ENCODE results near the gene PSMB3. TPM values are rescaled to one million over a fixed set of nuclear protein-coding genes. Genes with fewer than 3 reads are reported as not detected.

The PSMB3 gene
- total RNA-seq, 3 donors from 2014 or later (not counting 1 experiment from before 2014, with no cell fraction given), result 102 to 129 (median 118) TPM

GRCh38 chr17:38739305-38739704 lies 13.2 kb upstream of the PSMB3 start:
- peaks cover 12 to 15% of the 10 kb centered on the region in 2 donors for H3K4me1 Mint-ChIP-seq
- H3K9me3 ChIP-seq (ENCODE audit: control insufficient read depth, insufficient read depth, low read length), result no peaks in the 10 kb centered on the region
- intact Hi-C loops (cut with micrococcal nuclease), result no loop called here
- H3K27me3 ChIP-seq (ENCODE audit: control insufficient read depth, insufficient read depth, low read length), result peaks cover 4% of the 10 kb centered on the region
- H3K36me3 ChIP-seq (ENCODE audit: control insufficient read depth, insufficient read depth, low read length), result no peaks in the 10 kb centered on the region
- H3K4me3 Mint-ChIP-seq, result no peak overlapping the region
- H3K4me1 ChIP-seq (ENCODE audit: control insufficient read depth, insufficient read depth, low read length), result peaks cover 12% of the 10 kb centered on the region
- no peak for TF ChIP-seq CTCF (IDR thresholded peaks at IDR 0.05)
- H3K27ac ChIP-seq (ENCODE audit: low read length), result no peak overlapping the region
- DNase-seq (no peak), ATAC-seq (no peak)
- no peak overlapping the region for H3K27ac Mint-ChIP-seq
- no peaks in the 10 kb centered on the region for H3K36me3 Mint-ChIP-seq
- H3K27me3 Mint-ChIP-seq (ENCODE audit: low read depth in 2 of 2), result peaks cover 5 to 8% of the 10 kb centered on the region in 2 donors
- no peak overlapping the region for H3K4me3 ChIP-seq (ENCODE audit: low read length)
- WGBS (ENCODE audit: insufficient coverage), result 91% methylated on average over 13 of the region's 14 CpGs
- no peaks in the 10 kb centered on the region for H3K9me3 Mint-ChIP-seq

GRCh38 chr17:38740044-38740443 lies 12.5 kb upstream of the PSMB3 start:
- Mint-ChIP-seq H3K4me1 (peaks cover 5 to 7% of the 10 kb centered on the region in 2 donors), H3K36me3 (no peaks in the 10 kb centered on the region), H3K27me3 (ENCODE audit: low read depth in 2 of 2) (peaks cover 11 to 12% of the 10 kb centered on the region in 2 donors), H3K4me3 (no peak overlapping the region), H3K9me3 (no peaks in the 10 kb centered on the region), H3K27ac (no peak overlapping the region)
- Histone ChIP-seq H3K4me1 (ENCODE audit: control insufficient read depth, insufficient read depth, low read length) (peaks cover 4% of the 10 kb centered on the region), H3K27ac (ENCODE audit: low read length) (no peak overlapping the region), H3K9me3 (ENCODE audit: control insufficient read depth, insufficient read depth, low read length) (no peaks in the 10 kb centered on the region), H3K36me3 (ENCODE audit: control insufficient read depth, insufficient read depth, low read length) (no peaks in the 10 kb centered on the region), H3K4me3 (ENCODE audit: low read length) (no peak overlapping the region), H3K27me3 (ENCODE audit: control insufficient read depth, insufficient read depth, low read length) (peaks cover 4% of the 10 kb centered on the region)
- no peak for TF ChIP-seq CTCF (IDR thresholded peaks at IDR 0.05)
- ATAC-seq (no peak), DNase-seq (no peak)
- intact Hi-C loops (cut with micrococcal nuclease), result no loop called here
- 94% methylated on average over 19 of the region's 19 CpGs for WGBS (ENCODE audit: insufficient coverage)

- ATAC-seq (no peak), DNase-seq (no peak)
- Histone ChIP-seq H3K4me1 (ENCODE audit: control insufficient read depth, insufficient read depth, low read length) (no peaks in the 10 kb centered on the region), H3K9me3 (ENCODE audit: control insufficient read depth, insufficient read depth, low read length) (no peaks in the 10 kb centered on the region), H3K36me3 (ENCODE audit: control insufficient read depth, insufficient read depth, low read length) (no peaks in the 10 kb centered on the region), H3K27ac (ENCODE audit: low read length) (no peak overlapping the region), H3K4me3 (ENCODE audit: low read length) (no peak overlapping the region), H3K27me3 (ENCODE audit: control insufficient read depth, insufficient read depth, low read length) (peaks cover 4% of the 10 kb centered on the region)
- Mint-ChIP-seq H3K4me1 (no peaks in the 10 kb centered on the region), H3K9me3 (no peaks in the 10 kb centered on the region), H3K27me3 (ENCODE audit: low read depth in 2 of 2) (peaks cover 14% of the 10 kb centered on the region in 2 donors), H3K27ac (no peak overlapping the region), H3K36me3 (no peaks in the 10 kb centered on the region), H3K4me3 (no peak overlapping the region)
- no peak for TF ChIP-seq CTCF (IDR thresholded peaks at IDR 0.05)
- intact Hi-C loops (cut with micrococcal nuclease), result no loop called here
- WGBS (ENCODE audit: insufficient coverage), result 79% methylated on average over 3 of the region's 4 CpGs
These were observed 11.7 kb upstream of the PSMB3 start for GRCh38 chr17:38740806-38741205.

- Histone ChIP-seq H3K27ac (ENCODE audit: low read length) (no peak overlapping the region), H3K4me1 (ENCODE audit: control insufficient read depth, insufficient read depth, low read length) (peaks cover 2% of the 10 kb centered on the region), H3K27me3 (ENCODE audit: control insufficient read depth, insufficient read depth, low read length) (peaks cover 8% of the 10 kb centered on the region), H3K9me3 (ENCODE audit: control insufficient read depth, insufficient read depth, low read length) (no peaks in the 10 kb centered on the region), H3K36me3 (ENCODE audit: control insufficient read depth, insufficient read depth, low read length) (no peaks in the 10 kb centered on the region), H3K4me3 (ENCODE audit: low read length) (no peak overlapping the region)
- ATAC-seq (no peak), DNase-seq (no peak)
- WGBS (ENCODE audit: insufficient coverage), result 94% methylated on average over 5 of the region's 5 CpGs
- Mint-ChIP-seq H3K36me3 (no peaks in the 10 kb centered on the region), H3K27ac (no peak overlapping the region), H3K4me3 (no peak overlapping the region), H3K27me3 (ENCODE audit: low read depth in 2 of 2) (peaks cover 20 to 21% of the 10 kb centered on the region in 2 donors), H3K4me1 (peaks cover 0 to under 1% of the 10 kb centered on the region in 2 donors), H3K9me3 (no peaks in the 10 kb centered on the region)
- intact Hi-C loops (cut with micrococcal nuclease), result no loop called here
- no peak for TF ChIP-seq CTCF (IDR thresholded peaks at IDR 0.05)
These were observed 11.1 kb upstream of the PSMB3 start for GRCh38 chr17:38741461-38741860.

All from natural killer cell (primary cell).